DMS53 (cell line): ENCODE measurements around the gene ADGRF1.
"Not testable (repeated sequence)": the region's sequence is repeated elsewhere in the genome, so short reads cannot be mapped to it uniquely, and the experiment has no call there.

Experiments
- DNase-seq: peaks from one replicate; lab custom pipeline; 2025; lab: John Stamatoyannopoulos, UW

The ADGRF1 gene

DNA sequence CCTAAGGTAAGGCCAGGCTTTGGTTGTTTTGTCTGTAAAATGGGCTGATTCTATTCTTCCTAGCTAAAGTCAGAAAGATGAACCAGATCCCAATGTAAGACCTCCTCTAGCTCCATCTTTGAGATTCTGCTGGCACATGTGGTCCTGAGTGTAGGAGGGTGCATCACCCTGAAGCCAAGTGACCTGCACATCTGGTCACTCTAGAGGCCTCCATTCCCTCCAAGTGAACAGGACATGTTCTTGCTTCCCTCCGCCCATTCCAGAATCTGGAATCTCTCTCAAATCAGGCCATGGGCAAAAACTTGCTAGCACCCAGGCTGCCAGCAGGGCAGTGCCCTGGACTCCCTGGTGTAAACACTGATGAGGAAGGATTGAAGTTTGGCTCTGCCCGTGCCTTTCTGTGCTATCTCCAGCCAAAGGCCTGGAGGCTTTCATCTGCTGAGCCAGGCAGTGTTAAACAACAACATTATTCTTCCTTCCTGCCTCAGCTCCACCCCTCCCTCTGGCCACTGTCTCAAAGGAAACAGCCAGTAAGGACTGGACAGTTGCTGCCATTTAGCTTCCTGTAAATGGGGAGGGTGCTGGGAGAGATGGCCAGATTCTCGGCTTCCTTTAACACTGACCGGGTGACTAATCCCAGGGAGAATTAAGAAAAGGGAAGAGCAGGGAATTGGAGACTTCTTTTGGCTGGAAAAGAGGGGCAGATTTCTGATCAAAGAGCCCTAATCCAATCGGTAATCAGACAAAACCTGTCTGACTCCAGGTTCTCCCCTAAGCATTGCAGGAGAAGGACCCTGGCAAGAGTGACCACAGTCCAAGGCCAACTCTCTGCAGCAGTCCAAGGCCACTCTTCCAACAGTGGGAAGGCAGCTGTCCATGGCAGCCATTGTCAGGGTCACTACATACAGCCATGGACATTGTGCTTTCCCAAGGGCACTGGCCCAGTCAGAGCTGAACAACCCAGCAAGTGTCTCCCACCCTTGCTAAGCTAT, 19.5 kb upstream of the ADGRF1 start:
- no peak for DNase-seq

DNA sequence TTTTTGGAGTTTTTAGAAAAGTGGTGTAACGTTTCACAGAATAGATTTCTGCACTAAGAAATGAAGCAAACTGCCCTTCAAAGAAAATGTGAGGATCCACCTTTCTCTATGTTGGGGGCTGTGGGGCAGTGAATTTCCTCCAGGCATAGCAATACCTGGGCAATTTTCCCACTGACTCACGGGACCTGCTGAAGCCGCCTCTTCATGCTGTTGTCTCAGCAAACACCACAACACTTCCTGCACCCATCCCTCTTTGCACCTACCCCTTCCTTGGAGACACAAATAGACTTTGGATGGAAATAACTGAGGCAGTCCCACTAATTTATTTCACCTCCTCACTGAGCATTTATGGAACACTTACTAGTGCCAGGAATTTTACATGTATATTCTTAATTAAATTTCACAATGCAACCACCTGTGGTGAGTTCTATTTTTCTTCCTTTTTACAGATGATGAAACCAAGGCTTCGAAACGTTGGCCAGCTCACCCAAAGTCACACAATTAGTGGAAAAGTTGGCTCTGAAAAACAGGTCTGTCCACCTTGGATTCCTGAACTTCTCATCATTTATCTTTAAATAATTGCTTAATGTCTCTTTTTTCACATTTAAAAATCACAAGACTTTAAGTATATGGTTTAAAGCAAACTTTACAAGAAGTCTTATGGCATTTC, 17.2 kb upstream of the ADGRF1 start:
- peak; percentile 57 for DNase-seq

DNA sequence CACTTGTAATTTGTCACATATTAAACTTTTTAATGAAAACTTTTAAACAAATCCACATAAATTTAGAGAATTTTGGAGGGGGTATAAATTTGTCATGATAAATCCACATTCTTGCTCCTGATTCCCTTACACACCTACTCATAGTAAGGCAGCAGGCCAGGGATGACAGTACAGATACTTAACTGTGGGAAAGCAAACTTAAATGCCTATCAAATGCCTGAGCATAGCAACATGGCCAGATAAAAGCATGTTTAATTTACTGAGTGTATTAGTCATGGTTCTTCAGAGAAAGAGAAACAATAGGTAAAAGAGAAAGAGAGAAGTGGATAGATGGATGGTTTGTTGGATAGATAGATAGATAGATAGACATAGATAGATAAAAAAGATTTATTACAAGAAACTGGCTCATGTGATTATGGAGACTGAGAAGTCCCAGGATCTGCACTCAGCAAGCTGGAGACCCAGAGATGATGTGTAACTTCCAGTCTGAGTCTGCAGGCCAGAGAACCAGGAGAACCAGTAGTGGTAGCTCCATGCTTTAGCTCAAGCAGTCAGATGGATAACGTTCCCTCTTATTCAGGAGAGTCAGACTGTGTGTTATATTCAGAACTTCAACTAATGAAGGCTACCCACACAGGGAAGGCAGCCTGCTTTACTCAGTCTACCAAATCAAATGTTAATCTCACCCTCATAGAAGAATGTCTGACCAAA, 15.9 kb upstream of the ADGRF1 start:
- DNase-seq = peak; percentile 73

DNA sequence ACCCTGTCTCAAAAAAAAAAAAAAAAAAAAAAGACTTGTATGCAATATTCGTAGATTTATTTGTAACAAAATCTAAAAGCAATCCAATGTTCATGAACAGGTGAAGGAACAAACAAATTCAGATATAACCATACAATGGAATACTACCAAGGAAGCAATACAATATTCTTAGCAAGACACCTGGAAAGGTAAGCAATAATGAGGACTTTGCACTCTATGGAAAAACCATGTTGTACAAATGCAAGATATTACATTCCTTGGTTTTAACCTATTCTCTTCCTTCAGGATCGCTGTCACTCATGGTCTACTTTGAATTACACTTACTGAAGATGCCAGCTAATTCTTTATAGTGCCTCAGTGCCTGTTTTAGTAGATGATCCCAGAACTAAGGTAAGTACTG, 14.7 kb upstream of the ADGRF1 start:
- DNase-seq = no peak

DNA sequence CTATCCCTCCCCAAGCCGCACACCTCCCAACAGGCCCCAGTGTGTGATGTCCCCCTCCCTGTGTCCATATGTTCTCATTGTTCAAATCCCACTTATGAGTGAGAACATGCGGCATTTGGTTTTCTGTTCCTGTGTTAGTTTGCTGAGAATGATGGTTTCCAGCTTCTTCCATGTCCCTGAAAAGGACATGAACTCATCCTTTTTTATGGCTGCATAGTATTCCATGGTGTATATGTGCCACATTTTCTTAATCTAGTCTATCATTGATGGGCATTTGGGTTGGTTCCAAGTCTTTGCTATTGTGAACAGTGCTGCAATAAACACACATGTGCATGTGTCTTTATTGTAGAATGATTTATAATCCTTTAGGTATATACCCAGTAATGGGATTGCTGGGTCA, 12.2 kb upstream of the ADGRF1 start:
- not testable (repeated sequence) for DNase-seq

DNA sequence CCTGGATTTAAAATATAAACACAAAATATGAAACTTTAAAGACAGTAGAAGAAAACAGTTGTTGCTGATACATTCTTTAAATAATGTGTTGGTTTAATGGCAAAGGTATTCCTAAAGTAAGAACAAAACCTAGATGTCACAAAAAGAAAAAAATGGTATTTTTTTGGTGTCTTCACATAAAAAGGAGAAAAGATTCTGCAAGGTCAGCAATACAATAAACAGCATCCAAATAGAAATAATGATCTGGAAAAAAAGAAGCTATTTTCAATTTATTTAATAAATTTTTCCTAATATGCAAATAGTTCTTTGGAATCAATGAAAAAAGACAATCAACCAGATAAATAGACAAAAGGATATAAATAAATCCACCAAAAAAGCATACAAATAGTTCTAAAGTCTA, 6.5 kb upstream of the ADGRF1 start:
- no peak for DNase-seq

DNA sequence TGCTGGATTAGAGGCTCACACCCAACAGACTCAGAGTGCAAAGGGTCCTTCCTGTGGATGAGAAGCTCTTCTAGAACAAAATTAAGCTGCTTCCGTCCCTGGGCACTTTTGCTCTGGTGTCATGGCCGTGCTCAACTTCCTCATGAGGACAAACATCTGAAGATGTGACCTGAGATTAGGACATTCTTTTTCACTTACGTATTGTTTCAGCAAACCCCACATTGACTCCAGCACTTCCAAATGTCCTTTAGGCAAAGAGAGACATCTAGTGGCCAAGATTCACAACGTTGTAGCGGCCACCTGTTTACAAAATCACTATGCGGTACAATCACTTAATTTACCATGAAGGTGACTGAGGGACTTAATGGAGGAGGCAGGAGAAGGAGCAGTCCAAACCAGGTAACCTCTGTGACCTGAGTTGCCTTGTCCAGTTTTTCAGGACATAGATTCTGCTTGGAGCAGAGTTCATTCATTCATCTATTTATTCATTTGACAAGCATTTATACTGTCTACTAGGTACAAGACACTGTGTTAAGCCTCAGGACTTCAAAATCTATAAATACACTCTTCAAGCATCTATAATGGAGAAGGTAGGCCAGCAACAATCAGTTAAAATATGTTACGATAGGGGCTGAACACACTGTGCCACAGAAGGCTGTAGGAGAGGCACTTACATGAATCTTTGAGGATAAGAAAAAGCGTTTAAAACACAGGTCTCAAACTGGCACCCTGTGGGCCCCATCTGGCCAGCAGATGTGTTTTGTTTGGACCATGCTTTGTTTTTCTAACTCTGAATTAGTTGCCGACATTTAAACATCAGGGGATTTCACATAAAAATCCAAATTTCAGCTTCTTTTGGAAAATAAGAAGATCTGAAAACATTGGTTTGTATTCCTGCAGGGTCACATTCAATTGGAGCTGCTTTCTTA, 5.6 kb upstream of the ADGRF1 start:
- peak; percentile 88 for DNase-seq

DNA sequence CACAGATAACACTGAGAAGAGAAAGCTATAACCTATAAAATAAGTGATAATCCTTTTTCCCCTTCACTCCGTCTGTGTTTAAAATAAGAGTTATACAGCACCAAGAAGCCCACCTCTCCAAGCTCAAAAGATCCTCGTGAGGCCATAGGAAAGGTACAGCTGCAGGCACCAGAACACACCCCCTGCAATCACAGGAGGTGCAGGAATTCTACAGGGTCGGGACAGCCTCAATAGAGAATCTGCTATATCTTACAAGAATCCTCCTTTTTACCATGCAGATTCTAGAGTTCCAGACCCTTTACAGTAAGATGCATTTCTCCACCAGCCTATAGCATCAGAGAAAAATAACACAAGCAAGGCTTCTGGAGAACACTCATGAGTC, 5.0 kb upstream of the ADGRF1 start:
- no peak for DNase-seq

DNA sequence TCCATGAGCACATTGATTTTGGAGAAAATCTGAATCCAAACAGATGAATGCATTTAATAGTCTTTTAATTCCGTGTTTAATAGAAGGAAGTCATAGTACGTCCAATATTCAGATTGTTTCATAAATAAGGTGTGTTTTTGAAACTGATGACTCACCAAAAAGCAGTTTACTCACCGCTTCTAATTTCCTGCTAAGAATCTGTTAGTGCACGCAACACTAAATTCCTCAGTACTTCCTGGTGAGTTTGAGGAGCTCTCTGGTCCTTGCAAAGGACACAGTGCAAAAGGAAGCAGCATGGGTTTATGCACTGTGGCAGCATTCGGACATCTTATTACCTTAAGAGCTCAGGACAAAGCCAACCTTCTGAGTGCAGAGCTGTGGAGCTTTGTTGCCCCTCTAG, 2.3 kb upstream of the ADGRF1 start:
- peak; percentile 87 for DNase-seq

DNA sequence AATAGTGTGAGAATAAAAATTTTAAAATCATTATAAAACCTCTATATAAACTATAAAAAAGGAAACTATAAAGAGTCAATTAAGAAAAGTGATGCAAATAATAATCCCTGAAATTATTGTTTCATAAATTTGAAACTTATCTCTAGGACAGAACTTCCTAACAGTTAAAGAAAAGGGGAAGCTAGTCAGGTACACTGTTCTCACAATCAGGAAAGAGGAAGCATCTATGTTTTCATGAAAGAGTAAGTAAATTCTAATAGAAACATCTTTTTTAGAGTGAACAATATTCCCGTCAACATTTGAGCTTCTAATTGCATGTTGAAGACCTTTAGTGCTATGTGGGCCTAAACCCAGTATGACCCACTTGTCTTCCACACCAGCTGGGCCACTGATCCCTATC, 1.2 kb upstream of the ADGRF1 start:
- DNase-seq = no peak

DNA sequence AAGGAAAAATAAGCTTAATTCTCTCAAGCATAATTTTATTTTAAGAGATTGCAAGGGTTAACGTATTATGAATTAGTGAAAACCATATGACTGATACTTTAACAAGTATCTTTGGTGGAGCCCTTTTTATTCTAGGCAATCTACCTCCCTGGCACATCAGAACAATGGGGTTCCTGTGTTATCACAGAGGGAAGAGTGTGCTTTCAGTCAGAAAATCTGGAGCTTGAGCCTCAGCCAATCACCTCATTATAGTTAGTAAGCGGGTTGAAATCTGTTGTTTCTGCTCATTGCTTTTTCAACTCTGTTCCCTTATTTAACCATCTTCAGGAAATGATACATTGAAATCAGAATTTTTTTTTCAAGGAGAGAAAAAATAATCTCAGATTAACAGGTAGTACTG, 391 bp downstream of the ADGRF1 start:
- no peak for DNase-seq

DNA sequence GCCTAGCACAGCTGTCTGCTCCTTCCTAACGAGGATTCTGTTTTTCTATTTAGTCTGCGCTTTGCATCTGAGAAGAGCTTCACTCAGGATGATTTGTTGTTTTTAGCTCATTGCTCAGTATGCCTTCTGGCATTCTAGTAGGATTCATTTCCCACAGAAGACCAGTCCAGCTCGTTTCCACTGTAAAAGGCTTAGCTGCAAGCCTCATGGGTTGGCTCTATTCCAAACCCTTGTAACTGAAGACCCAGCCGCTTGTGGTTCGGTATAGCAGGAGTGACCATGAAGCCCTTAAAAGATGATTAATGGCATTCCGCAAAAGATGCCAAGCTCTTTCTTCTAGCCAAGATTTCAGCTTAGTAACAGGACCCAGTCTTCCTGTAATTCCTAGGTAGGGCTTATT, 7.2 kb downstream of the ADGRF1 start:
- DNase-seq = peak; percentile 70

DNA sequence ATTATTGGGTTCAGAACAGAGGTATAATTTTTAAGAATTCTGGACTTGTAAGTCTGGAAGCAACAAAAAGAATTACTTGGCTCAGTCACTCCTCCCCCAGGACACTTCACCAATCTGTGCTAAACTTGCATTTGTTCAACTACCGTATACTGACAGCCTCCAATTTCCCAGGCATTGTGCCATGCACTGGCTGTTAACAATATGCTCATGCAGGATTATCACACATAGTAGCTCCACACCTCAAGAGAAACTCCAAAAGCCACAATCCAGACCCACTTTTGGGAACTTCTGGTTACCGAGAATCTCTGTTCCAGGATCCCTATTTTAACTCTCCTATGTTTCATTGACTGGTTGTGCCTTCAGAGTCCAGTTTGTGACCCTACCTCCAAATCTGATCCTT, 7.7 kb downstream of the ADGRF1 start:
- DNase-seq = no peak

DNA sequence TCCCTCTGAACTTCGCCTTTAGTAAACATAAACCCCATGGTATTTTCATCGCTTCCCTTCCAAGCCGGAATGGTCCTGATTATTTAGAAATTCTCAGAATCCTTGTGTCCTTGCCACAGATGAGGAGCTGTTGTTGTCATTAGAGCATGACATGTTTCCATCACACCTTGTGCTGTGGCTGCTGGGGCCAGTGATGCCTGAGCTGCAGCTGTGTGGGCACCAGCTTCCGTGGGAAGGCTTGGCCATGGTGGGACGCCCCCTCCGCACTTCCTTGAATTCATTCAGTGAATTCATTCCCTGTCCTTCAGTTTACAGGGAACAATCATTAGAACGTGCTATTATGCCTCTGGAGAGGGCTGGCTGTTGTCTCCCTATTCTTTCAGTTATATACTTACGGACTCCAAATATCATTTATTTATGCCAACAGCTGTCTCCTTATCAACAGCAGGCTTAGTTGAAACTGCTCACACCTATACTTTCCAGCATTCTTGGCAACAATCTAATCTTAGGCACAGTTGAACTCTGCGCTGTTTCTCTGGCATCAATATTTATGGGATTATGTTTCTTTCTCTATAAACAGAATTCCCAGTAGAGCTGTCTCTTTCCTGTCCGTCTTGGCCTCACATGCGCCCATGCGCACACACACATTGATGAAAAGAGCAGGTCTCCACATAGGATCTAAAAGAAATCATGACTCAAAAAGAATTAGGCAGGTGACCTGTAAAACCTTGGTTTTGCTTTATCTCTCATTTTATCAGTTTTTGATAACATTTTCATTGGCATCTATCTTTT, 9.0 kb downstream of the ADGRF1 start:
- no peak for DNase-seq

DNA sequence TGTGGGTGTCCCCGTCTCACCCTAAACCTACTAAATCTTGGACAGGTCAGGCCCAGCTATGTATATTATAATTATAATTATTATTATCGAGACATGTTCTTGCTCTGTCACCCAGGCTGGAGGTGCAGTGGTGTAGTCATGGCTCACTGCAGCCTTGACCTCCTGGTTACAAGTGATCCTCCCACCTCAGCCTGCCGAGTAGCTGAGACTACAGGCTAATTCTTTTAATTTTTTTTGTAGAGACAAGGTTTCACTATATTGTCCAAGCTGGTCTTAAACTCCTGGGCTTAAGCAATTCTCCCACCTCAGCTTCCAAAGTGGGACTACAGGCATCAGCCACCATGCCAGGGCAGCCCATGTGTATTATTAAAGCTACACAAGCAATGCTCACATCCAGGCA, 10.5 kb downstream of the ADGRF1 start:
- DNase-seq = no peak

DNA sequence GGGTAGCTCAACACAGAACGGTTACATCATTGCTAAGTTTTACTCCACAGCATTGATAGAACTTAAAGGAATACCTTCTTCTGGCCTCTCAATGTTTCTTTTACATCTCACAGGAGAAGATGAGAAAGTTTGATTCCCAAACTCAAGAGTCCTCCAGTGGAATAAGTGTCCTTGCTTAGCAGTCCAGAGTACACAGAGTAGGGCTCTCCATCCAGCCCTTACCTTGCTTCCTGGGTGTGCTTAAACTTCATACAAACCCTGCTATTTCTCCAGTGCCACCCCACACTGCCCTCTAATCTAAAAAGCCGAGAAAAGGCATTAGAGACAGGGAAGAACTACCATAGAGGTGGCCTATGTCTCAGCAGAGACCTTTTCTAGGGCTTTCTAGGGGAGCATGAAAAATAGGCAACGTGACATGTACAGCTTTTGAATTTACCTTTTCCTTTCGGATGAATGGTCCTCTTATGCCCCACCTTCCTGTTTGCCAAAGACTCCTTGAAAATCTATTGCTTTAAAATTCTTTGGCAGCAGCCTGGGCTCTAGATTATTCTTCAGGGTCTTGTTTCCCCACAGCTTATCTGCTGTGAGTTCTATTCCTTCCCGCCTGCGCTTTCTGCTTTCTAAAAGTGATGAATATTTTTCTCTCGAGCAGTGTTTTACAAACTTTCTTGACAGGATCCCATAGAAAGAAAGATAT, 12.1 kb downstream of the ADGRF1 start:
- no peak for DNase-seq

DNA sequence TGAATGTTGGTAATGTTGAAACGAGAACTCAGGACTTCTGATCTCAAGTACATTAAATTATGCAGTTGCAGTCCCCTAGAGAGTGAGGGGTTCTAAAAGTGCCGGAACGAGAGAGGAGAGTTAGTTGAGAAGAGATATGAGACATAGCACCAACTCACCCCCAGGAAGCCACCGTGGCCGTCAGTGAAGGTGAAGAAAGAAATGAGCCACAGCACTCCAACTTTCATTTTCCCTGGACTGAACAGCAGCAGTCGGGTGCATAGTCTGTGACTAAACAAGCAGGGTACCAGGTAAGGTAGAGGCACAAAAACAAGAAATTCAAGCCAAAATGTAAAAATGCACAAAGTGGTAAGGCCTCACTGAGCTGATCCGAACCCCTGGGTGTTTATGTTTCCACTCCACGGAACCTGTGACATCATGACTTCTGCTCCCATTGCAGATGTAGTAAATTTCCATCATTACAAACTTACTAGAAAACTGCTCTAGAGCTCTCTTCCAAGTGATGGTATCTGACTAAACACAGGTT, 13.2 kb downstream of the ADGRF1 start:
- DNase-seq = no peak

DNA sequence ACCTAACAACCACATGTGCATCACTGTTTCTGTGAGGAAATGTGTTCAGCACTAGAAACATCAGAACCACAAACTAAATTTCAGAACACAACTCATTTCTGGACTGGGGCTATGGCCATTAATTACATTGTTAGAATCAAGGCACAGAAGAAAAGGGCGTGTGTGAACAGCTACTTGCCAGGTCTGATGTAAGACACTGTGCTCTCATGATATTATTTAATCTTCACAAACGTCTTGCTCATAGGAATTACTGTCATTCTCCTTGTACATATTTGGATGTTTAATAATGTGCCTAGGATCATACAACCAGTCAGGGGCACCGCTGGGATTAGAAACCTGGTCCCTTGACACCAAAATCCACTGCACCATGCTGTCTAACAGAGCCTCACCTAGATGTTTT, 14.8 kb downstream of the ADGRF1 start:
- DNase-seq = no peak

DNA sequence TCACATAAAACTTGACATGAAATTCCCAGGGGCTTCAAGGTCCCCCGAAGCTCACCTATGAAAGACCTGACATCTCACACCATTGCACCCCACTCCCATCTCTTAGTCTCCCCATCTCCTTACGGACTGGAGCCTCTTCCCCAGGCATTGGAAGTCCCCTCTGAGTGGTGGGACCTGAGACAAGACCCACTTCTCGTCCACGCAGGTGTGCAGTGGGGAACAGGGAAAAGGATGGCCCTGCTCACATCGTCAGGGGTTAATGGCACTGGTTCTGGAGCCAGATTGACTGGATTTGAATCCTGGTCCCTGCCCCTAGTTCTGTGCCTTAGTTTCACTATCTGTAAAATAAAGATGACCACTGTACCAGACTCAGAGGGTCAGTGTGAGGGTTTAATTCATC, 15.5 kb downstream of the ADGRF1 start:
- no peak for DNase-seq

DNA sequence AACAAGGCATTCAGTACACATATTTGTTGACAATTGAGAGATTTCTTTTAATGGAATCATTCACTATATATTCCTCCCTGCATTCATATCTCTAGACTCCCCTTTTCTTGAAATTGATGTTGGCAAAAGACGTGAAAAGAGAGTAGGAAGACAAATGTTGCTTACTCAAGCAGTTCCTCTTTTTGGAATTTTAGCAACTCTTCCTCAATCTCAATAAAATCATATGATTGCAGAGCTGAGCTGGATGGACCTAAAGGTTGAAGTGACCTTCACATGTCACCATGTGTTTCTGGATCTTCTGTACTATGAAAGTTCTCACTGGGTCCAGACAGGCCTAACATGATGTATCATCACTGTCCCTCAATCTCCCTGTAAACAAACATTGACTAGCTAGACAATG, 18.6 kb downstream of the ADGRF1 start:
- no peak for DNase-seq
